Measurements from ENCODE around the gene EIF4ENIF1. TPM values are rescaled to one million over a fixed set of nuclear protein-coding genes. Genes with fewer than 3 reads are reported as not detected.
"Not testable (repeated sequence)": the region's sequence is repeated elsewhere in the genome, so short reads cannot be mapped to it uniquely, and the experiment has no call there.

EIF4ENIF1 gene
- total RNA-seq, 4 donors from 2014 or later, result 9.5 to 20.5 (median 16.6) TPM

DNA sequence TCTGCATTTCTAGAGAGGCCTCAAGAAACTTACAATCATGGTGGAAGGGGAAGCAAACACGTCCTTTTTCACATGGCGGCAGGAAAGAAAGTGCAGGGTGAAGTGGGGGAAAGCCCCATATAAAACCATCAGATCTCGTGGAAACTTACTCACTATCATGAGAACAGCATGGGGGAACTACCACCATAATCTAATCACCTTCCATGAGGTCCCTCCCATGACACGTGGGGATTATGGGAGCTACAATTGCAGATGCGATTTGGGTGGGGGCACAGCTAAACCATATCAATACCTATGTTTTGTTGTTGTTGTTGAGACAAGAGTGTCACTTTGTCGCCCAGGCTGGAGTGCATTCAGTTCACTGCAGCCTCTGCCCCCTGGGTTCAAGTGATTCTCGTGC, 36.6 kb upstream of the EIF4ENIF1 start:
- TF ChIP-seq, protein P1, sequence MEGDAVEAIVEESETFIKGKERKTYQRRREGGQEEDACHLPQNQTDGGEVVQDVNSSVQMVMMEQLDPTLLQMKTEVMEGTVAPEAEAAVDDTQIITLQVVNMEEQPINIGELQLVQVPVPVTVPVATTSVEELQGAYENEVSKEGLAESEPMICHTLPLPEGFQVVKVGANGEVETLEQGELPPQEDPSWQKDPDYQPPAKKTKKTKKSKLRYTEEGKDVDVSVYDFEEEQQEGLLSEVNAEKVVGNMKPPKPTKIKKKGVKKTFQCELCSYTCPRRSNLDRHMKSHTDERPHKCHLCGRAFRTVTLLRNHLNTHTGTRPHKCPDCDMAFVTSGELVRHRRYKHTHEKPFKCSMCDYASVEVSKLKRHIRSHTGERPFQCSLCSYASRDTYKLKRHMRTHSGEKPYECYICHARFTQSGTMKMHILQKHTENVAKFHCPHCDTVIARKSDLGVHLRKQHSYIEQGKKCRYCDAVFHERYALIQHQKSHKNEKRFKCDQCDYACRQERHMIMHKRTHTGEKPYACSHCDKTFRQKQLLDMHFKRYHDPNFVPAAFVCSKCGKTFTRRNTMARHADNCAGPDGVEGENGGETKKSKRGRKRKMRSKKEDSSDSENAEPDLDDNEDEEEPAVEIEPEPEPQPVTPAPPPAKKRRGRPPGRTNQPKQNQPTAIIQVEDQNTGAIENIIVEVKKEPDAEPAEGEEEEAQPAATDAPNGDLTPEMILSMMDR (IDR thresholded peaks at IDR 0.05), result no peak
- DNase-seq (ENCODE audit: low spot score) (no peak), ATAC-seq (ENCODE audit: low FRiP score) (no peak)

DNA sequence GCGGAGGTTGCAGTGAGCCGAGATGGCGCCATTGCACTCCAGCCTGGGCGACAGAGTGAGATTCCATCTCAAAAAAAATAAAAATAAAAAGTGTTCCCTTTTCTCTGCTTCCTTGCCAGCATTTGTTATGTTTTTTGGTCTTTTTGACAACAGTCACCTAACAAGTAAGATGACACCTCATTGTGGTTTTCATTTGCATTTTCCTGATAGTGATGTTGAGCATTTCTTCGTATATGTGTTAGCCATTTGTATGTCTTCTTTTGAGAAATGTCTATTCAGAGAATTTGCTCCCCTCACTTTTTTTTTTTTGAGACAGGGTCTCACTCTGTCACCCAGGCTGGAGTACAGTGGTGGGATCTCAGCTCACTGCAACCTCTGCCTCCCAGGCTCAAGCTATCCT, 34.5 kb upstream of the EIF4ENIF1 start:
- DNase-seq (ENCODE audit: low spot score); ATAC-seq (ENCODE audit: low FRiP score): not testable (repeated sequence)

DNA sequence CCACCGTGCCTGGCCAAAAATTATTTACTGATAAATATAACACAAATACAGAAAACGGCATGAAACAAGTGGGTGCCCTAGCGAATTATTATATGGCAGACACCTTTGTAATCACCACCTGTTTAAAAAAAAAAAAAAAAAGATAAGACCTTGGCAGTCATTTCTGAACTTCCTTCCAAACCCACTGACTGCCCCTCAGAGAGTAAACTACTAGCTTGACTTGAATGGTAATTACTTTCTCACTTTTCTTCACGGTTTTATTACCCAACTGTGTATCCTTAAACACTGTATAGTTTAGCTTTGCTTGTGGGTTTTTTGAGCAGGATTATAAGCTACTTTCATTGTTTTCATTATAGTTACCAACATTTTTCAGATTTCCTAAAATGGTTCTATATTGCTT, 30.4 kb upstream of the EIF4ENIF1 start:
- no peak for ATAC-seq (ENCODE audit: low FRiP score)
- no peak for DNase-seq (ENCODE audit: low spot score)
- TF ChIP-seq, protein P1 (IDR thresholded peaks at IDR 0.05), result no peak

DNA sequence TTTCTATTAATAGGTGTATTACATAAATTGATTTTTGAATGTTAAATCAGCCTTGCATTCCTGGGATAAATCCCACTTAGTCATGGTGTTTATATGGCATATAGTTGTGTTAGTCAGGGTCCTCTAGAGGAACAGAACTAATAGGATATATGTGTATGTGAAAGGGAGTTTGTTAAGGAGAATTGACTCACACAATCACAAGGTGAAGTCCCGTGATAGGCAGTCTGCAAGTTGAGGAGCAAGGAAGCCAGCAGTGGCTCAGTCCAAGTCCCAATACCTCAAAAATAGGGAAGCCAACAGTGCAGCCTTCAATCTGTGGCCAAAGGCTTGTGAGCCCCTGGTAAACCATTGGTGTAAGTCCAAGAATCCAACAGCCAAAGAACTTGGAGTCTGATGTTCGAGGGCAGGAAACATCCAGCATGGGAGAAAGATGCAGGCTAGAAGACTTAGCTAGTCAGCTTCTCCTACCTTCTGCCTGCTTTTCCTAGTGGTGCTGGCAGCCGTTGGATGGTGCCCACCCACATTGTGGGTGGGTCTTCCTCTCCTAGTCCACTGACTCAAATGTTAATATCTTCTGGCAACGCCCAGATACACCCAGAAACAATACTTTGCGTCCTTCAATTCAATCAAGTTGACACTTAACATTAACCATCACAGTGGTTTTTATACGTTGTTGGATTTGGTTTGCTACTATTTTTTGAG, 19.6 kb upstream of the EIF4ENIF1 start:
- DNase-seq (ENCODE audit: low spot score), result no peak
- no peak for ATAC-seq (ENCODE audit: low FRiP score)
- TF ChIP-seq, protein P1 (IDR thresholded peaks at IDR 0.05), result no peak

DNA sequence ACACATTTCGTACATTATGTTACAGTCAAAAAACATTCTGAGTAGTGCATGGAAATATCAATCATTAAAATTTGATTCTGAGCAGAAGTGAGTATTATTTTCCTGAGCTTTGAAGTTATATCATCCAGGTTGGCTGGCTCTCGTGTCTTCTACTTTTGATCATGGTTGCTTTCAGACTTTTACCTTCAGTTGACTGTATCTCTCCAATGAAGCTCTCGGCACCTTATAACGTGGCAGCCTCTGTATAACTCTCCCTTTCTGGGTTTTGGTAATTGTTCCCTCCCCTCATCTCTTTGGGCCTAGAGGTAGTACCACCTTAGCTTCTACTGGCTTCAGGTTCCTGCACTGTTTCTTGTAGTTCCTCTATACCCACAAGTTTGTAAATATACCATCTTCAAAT, 18.9 kb upstream of the EIF4ENIF1 start:
- ATAC-seq (ENCODE audit: low FRiP score), result no peak
- TF ChIP-seq, protein P1 (IDR thresholded peaks at IDR 0.05), result no peak
- no peak for DNase-seq (ENCODE audit: low spot score)

DNA sequence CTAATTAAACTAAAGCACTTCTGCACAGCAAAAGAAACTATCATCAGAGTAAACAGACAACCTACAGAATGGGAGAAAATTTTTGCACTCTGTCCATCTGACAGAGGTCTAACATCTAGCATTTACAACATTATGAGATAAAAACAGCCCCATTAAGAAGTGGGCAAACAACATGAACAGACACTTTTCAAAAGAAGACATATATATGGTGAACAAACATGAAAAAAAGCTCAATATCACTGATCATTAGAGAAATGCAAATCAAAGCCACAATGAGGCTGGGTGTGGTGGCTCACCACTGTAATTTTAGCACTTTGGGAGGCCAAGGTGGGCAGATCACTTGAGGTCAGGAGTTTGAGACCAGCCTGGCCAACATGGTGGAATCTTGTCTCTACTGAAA, 17.9 kb upstream of the EIF4ENIF1 start:
- DNase-seq (ENCODE audit: low spot score); ATAC-seq (ENCODE audit: low FRiP score): not testable (repeated sequence)

DNA sequence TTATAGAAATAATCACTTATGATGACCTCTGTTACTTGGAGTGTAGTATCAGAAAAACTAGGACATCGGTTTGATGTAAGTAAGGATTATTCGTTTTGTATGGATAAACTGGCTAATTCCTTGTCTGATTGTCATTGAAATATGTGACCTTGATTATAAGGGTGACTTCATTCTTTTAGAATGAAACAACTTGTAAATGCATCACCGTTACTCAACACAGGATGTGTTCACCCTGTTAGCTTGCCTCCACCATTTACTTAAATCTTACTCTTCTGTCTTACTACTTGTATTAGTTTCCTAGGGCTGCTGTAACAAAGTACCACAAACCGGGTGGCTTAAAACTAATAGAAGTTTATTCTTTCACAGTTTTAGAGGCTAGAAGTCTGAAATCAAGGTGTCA, 14.6 kb upstream of the EIF4ENIF1 start:
- TF ChIP-seq, protein P1 (IDR thresholded peaks at IDR 0.05), result no peak
- ATAC-seq (ENCODE audit: low FRiP score), result no peak
- no peak for DNase-seq (ENCODE audit: low spot score)

DNA sequence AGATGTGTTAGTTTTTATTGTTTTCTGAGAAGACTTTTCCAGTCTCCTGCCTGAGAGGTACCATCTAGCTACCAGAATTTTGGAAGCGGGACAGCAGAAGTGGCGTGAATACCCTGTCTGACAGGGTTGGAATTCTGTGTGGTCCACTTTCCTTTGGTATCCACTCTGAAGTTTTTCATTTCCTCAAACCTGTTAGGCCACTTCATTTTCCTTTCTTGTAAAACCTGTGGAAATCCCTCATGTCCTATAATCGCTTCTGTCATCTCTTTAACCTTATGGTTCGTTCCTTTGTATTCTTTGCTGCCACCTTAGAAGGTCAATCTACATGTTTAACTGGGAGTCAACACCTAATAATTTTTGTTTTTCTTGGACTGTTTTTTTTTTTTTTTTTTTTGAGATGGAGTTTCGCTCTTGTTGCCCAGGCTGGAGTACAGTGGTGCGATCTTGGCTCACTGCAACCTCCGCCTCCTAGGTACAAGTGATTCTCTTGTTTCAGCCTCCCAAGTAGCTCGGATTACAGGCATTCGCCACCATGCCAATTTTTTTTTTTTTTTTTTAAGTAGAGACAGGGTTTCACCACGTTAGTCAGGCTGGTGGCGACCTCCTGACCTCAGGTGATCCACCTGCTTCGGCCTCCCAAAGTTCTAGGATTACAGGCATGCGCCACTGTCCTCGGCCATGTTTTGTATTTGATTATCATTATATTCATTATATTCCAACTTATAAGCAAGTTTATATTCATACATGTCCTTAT, 13.7 kb upstream of the EIF4ENIF1 start:
- DNase-seq (ENCODE audit: low spot score) (no peak), ATAC-seq (ENCODE audit: low FRiP score) (no peak)
- TF ChIP-seq, protein P1 (IDR thresholded peaks at IDR 0.05), result no peak

Data from omental fat pad (tissue), 4 donors.